GM18502 (cell line): Measurements from ENCODE around the gene SLC39A5.
"Not testable (repeated sequence)": the region's sequence is repeated elsewhere in the genome, so short reads cannot be mapped to it uniquely, and the experiment has no call there.

Experiments
- ATAC-seq: cut with Tn5 transposase; IDR thresholded peaks from one replicate; pipeline ENCODE4 v1.9.1; 2021; ENCODE audit warnings: mild to moderate bottlenecking; ENCODE audit not compliant: unreplicated experiment, poor library complexity

Gene SLC39A5

GRCh38 chr12:56241424-56242303, 11.8 kb downstream of the SLC39A5 start:
- no peak for ATAC-seq

DNA sequence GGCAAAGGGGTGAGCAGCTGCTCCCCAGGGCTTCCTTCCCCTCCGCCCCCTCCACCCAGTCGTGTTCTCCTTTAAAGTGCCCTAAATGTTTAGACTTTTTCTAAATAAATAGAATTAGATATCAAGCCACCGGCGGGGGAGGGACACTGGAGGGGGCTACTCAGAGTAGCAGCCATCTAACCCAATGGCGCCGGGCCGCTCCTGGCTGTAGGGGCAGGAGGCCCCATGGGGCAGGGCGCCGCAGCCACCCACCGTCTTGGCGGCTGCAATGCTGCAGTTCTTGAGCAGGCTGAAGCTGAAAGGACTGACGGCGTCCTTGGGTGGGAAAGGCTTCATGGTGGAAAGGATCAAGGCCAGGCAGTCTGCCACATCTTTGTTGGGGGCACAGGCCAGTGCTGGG, 13.1 kb downstream of the SLC39A5 start:
- no peak for ATAC-seq

DNA sequence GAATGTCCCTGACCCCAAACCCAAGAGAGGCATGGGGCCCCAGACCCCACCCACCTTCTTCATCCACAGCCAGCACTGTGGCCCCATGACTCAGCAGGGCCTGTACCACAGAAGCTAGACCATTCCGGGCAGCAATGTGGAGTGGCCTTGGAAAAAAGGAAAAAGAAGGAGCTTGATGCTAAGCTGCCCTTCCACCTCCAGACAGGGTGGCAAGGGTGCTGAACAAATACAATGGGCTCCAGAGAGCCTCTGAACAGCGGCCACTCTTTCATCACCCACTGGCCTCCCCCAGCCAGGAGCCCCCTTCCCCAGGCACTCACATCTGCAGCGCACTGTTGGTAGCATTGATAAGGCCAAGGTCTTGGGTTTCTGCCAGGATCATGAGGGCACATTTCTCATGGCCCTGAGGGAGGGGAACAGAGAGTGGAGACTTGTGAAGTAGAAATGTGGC, 13.9 kb downstream of the SLC39A5 start:
- ATAC-seq = no peak

GRCh38 chr12:56244494-56244893, 14.6 kb downstream of the SLC39A5 start:
- ATAC-seq = no peak

DNA sequence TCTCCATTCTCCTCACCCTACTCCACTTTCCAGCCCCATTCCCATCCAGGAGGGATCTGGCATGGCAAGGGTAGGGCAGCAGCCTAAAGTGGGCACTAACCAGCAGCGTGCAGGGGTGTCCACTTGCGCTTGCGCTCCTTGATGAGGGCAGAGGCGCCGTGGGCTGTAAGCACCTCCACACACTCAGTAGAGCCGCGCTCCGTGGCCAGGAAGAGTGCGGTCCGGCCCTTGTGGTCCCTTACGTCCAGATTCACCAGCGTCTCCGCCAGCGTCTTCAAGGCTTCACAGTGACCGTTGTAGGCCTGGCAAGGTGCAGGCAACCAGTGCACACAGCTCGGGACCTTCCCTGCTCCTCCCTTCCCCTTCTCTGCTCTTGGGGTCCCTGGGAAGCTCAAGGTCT, 18.1 kb downstream of the SLC39A5 start:
- no peak for ATAC-seq

DNA sequence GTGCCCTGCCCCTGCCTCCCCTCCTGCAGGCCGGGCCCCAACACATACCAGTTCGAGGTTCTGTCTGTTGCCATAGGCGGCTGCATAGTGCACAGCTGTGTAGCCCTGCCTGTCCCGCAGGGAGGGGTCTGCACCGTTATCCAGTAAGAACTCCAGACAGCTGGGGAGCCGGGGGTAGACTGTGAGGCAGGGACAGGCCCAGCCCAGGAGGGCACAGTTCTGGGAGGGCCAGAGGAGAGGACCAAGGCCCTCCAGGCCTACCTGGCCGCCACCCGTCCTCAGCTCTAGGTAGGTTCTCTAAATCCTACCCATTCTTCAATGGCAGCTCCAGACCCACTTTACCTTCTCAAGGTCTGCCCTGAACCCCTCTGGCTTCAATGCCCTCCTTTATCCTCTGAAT, 18.9 kb downstream of the SLC39A5 start:
- no peak for ATAC-seq

GRCh38 chr12:56252649-56253048, 22.8 kb downstream of the SLC39A5 start:
- no peak for ATAC-seq

- no peak for ATAC-seq
These were observed 23.2 kb downstream of the SLC39A5 start for GRCh38 chr12:56253091-56253490.

DNA sequence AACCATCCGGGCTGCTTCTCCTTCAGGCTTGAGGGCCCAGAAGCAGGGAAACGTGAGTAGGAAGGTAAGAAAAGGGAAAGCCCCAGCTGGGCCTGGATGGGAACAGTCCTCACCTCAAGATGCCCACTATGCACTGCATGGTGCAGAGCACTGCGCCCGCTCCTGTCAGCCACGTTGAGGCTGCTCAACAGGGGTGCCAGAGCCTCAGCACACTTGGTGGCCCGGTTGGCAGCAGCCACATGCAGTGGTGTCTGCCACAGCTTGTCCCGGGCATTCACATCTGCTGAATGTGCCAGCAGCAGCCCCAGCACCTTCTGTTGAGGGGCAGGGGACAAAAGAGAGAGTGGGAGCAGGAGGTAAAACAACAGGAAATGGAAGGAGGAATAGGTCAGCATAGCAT, 25.8 kb downstream of the SLC39A5 start:
- ATAC-seq = no peak

DNA sequence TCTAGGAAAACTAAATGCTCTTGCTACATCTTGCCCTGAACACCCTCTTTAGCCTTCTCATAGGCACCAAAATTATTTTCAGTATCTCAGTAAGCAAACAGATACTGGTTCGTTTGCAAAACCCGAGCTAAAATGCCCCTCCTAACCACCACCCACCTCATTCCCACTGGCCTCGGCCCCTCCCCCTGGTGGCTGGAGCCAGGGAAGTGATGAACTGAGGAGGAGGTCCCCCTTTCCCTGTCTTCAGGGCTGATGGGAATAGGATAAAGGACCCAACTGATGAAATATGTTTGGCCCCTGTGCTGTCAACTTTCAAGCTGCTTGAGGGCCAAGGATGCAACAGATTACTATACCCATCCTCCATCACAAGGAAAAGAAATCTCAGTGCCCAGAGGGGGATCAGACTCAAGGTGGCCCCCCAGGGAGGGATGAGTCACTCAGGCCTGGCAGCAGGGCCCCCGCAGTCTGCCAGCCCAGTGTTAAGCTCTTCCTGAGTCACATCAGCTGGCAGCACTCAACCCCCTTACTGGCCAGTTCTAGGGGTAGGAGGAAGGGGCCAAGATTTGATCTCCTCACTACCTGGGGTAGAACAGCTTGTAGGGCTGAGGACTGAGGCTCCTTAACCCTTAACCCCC, 26.6 kb downstream of the SLC39A5 start:
- no peak for ATAC-seq

GRCh38 chr12:56257071-56257470, 27.2 kb downstream of the SLC39A5 start:
- ATAC-seq = no peak

- no peak for ATAC-seq
These were observed 27.7 kb downstream of the SLC39A5 start for GRCh38 chr12:56257491-56258067.

DNA sequence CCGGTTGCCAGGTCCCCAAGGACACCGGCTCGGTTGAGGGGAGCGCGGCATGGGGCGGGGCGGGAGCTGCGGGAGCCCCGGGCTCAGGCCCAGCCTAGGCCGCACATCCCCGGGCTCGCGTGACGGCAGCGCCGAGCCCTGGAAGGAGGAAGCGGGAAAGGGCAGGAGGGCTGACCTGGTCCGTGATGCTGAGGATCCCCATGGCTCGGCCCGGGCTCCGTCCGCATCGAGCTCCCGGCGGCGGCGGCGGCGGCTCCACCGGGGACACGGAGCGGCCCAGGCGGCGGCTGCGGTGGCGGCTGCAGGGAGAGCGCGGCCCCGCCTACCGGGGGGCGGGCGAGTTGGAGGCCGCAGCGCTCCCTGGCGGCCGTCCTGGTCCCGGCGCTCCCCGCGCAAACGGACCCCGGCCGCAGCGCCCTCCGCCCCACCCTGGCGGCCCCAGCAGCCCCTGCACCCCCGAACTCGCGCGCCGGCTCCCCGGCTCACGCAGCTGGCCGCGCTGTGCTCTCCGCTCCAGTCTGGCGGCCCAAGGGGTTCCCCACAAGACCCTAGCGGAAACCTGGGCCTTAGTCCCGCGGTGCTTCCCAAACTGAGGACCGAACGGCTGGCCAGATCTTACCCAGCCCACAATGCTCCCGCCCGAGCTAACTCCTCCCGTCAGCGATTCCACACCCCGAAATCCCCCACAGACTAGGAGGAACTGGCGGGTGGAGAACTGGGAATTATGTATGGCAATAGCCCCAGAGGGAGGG, 28.4 kb downstream of the SLC39A5 start, which contains the start of gene ANKRD52:
Gene ANKRD52, minus strand, starts transcription at position 317 of the 752 bp plus-strand sequence. Its CDS starts 115 bp downstream, at position 202.
- peak; percentile 90 for ATAC-seq

DNA sequence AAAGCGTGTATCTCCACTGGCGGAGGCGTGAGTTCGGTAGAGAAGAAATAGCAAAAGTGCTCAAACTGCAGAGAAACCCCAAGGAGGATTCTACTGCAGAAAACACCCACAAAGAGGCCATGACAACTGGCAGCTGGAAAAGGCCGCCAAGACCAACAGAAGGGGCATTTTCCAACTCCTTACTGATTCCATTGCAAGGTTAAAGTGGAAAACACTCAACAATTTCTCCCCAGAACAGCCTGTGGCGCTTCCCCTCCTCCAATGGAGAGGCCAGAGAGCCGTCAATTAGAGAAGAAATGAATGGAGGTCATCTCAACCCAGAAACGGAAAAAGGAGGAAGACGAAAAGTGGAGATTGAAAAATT, 29.0 kb downstream of the SLC39A5 start:
- no peak for ATAC-seq

GRCh38 chr12:56260380-56260779, 30.5 kb downstream of the SLC39A5 start:
- ATAC-seq = no peak

- ATAC-seq = no peak
These were observed 31.1 kb downstream of the SLC39A5 start for GRCh38 chr12:56260921-56261320.

DNA sequence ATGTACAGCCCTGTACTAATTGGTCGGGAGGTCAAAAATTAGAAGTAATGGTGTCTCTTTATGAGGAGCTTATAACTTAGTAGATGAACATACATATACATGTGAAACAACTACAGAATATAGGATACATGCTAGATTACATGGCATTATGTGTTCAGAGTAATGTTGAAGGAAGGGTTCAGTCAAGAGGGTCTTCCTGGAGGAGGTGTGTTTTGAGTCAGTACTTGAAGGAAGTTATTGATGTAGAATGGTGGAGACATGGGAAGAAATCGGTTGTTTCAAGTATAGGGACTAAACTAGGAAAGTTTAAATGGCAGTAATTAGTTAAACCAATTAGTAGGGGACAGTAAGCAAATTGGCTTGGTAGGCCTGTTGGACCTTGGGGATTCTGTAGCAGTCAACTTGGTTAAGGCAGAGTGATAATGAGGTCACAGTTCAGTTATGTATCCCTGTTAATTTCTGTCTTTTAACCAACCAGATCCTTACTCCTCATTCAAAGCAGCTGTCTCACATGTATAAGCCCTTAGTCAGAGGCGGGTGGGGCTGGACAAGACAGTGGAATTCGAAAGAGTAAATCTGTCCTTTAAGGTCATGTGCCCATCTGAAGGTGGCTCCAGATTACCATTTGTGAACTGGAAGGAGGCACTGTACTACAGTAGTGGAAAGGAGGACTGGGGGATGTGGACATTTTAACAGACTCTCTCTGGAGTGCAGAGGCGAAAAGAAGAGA, 31.8 kb downstream of the SLC39A5 start:
- no peak for ATAC-seq

DNA sequence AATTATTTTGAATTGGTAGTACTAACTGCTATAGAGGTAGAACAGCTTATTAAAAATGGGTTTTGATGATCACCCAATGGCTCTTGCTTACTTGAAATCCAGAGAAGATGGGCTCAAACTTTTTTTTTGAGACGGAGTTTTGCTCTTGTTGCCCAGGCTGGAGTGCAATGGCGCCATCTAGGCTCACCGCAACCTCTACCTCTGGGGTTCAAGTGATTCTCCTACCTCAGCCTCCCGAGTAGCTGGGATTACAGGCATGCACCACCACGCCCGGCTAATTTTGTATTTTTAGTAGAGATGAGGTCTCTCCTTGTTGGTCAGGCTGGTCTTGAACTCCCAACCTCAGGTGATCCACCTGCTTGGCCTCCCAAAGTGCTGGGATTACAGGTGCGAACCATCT, 33.1 kb downstream of the SLC39A5 start:
- ATAC-seq = not testable (repeated sequence)

DNA sequence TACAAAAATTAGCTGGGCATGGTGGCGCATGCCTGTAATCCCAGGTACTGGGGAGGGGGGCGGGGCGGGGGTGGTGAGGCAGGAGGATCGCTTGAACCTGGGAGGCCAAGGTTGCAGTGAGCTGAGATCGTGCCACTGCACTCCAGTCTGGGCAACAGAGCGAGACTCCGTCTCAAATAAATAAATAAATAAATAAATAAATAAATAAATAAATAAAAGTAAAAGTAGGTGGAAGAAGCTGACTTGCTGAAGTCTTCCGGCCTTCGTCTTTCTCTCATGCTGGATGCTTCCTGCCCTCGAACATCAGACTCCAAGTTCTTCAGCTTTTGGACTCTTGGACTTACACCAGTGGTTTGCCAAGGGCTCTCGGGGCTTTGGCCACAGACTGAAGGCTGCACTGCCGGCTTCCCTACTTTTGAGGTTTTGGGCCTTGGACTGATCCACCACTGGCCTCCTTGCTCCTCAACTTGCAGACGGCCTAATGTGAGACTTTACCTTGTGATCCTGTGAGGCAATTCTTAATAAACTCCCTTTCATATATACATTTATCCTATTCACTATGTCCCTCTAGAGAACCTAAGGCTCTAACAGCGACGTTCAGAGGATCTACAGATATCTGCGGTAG, 36.3 kb downstream of the SLC39A5 start:
- ATAC-seq = not testable (repeated sequence)
